Right forelimb (tissue), 1 donor: Measurements from ENCODE around the gene PLEKHF1.
"Not testable (repeated sequence)": the region's sequence is repeated elsewhere in the genome, so short reads cannot be mapped to it uniquely, and the experiment has no call there.

Experiments
- DNase-seq: peaks from one replicate; pipeline ENCODE4 v3.0.0-alpha.2; 2018

PLEKHF1 gene

DNA sequence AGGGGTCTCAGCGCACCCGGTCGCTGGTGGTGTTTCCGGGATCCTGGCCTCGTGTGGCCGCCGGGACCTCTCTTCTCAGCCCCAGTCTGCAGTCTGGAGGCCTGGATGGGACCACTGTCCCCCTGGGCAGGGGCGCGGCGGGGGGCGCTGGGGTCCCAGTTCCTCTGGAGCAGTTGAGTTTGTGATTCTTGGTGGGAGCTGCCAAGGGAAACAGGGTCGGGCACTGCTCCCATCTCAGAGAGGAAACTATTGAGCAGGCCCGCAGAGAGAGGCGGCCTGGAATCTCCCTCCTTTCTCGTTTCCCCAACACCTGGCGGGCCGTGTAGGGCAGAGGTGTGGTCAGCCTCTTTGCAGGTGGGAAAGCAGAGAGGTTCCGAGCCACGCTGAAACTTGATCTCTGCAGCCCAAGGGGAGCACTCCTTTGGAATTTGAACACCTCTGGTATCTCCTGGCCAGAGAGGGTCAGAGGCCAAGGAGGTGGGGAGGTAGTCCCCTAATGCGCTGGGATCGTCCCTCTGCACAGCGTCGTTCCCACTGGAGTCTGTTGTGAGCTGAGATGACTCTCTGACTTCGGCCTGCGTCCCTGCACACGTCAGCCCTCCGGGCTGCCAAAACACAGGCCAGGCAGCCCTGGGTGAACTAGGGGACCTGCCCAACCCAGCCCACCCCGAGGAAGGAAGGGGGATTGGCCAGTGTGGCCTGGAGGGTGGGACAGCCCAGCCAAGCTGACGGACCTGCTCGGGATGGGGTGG lies 741 bp downstream of the PLEKHF1 start:
- no peak for DNase-seq

DNA sequence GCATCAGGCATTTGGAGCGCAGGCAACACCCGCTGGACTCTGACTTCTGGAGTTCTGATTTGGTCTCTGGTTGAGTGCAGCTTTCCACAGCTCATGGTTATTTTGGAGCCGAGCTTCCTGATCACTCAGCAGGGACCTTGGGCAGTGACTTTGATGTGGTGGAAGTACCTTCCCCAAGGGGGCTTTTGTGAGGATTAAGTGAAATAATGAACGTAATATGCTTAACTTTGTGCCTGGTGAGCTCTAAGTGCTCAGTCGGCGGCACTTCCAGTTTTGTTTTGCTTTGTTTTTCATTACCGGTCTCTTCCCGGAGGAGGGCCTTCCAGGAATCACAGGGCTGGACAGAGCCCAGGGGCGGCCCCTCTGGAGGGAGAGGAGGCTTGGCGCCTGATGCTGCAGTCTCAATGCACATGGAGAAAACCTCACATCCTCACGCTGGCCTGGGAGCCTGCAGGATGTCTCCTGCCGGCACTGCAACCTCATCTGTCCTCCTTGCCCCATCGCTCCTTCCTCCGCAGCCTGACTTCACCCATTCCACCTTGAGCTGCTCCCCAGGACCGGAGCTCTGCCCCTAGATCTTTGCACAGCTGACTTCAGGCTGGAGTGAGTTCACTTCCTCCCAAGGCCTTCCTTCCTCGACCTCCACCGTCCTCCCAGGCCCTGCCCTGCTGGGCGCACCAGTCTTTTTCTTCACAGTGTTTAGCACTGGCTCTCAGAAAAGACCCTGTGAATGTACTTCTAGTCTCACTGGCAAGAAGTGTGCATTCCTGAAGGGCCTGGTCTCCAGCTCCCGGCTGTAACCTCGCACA lies 1.5 kb downstream of the PLEKHF1 start:
- DNase-seq = peak; percentile 91

DNA sequence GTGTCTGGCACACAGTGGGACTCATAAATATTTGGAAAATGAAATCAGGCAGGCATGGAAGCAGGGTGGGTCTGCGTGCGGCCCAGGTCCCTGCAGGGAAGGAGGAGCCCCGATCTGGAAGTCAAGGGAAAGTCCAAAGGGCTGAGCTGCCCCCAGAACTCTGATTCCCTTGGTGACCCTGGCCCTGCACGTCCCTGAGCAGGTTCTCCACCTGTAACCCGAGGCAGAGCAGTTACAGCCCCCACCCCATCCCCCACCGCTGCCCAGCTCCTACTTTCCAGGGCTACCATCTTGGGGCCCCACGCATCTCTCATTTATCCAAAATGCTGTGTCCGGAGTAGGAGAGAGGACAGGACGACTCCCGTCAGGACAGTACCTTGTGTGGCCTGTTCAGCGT lies 2.1 kb downstream of the PLEKHF1 start:
- DNase-seq = no peak

DNA sequence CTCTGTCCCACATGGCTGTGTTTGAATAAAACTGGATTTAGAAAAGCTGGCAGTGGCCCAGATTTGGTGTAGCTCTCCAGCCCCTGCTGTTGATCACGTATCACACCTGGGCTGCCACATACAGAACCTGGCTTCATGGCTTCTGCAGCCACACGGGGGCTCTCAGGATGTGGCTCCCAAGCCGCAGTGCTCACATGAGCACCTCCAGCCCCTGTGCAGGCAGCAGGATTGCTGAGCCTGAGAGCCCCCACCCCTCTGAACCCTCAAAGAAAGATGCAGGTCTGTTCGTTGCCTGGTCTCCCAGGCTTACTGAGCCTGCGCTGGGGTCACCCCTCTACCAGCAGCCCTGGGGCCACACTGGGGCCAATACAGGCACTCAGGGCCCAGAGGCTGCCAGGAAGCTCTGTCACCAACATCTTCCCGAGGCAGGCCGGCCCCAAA lies 2.7 kb downstream of the PLEKHF1 start:
- DNase-seq = no peak

DNA sequence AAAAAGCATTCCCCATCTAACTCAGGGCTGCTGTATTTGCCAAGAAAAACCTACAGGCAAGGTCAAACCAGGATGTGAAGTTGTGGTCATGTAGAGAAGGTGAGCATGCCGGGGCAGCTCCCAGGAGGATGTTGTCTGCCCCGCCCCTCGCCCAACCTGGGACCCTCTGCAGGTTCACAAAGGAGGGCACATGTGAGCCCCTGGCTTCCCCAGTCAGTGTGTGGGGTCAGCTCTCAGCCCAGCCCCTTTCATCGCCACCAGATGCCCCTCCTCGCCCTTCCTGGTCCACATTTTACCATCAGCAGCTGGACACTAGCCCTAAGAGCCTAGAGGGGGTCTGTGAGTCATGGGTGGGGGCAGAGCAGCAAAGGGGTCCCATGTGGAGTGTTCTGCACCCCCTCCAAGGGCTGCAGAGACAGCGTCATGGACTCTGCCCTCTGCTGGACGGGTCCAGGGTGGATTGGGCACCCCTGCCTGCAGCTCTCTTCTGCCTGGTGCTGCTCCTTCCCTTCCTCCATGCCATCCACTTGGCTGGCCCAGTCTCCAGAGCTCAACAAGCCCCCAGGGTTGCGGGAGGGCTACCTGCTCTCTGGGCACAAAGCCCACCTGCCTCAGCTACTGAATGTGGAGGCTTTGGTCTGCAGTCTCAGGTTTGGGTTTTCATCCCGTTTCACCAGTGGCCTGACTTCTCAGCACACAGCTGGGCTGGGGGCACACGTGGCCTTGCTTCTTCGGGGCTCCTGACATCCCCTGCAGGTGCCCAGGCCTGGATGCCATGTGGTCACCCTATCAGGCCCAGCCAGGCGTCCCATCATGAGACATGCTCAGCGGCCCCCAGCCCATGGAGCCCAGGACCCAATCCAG lies 3.7 kb downstream of the PLEKHF1 start:
- no peak for DNase-seq

DNA sequence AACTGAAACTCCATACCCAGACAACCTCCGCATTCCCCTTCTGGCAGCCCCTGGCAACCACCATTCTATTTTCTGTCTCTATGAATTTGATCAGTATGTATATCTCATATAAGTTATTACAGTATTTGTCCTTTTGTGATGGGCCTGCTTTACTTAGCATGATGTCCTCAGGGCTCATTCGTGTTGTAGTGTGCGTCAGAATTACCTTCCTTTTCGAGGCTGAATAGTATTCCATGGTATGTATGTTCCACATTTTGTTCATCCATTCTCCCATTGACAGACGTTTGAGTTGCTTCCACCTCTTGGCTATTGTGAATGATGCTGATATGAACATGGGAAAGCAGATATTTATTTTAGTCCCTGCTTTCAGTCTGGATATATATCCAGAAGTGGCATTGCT lies 5.0 kb downstream of the PLEKHF1 start:
- no peak for DNase-seq

DNA sequence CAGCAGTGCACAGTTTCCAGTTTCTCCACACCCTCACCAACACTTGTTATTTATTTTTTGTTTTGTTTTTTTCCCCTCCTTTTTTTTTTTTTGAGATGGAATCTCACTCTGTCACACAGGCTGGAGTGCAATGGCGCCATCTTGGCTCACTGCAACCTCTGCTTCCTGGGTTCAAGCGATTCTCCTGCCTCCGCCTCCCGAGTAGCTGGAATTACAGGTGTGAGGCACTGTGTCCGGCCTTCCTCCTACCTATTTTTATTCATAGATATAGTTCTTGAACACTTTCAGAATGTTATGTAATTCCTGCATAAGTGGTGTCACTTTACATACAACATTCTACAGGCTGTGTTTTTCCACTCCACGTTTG lies 5.7 kb downstream of the PLEKHF1 start:
- not testable (repeated sequence) for DNase-seq

DNA sequence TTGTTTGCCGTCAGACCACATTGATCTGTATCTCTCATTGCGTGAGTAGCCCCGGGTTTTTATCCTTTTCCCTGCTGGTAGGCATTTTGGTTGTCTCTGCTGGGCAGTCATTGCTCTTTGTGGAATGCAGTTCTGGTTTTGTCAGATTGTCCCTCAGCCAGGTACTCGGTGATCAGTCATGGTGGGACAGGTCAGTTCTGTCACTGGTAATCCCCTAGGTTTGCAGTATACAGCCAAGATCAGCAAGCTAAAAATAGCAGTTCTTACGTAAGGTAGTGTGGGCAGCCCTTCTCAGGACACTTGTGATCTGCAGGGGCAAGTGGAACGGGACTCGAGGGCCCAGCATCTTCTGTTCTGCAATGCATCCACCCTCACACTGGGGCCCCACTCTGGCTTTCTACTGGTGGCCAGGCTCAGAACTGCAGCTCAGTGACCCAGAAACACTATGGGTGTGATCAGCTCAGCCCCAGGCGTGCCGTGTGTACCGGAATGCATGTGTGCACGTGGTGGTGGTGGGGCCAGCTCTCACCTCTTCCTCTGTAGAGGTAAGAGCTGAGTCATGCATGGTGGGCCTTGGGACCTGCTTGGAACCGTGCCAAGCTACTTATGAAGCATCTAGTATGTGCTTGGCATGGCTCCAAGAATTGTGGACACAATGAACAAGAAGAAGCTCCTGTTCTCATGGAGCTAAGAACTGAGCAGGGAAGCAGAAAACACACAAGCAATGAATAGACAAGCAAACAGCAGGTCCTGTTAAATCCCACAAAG lies 6.3 kb downstream of the PLEKHF1 start:
- no peak for DNase-seq

DNA sequence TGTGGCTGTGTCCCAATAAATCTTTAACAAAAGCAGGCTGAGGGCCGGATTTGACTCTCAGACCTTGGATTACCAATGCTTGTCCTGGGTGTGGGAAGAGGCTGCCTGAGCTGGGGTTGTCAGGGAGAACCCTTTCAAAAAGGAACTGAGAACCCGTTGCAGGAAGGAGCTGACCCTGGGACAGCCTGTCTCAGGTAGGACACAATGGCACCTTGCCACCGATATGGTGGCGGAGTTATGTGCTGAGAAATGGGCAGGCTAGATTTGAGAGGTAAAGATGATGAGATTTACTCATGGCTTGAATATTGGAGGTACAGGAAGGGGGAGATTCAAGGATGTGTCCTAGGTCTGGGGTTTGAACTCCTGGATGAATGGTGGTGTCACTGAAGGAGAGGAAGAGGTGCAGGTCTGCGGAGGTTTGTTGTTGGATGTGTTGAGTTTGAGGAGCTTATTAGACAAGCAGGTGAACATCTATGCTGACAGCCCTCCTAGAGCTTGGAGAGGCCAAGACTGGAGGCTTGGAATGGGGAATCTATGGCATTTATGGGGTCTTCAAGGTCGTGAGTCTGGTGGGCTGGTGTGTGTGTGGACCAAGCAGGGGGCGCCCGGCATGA lies 7.2 kb downstream of the PLEKHF1 start:
- no peak for DNase-seq

DNA sequence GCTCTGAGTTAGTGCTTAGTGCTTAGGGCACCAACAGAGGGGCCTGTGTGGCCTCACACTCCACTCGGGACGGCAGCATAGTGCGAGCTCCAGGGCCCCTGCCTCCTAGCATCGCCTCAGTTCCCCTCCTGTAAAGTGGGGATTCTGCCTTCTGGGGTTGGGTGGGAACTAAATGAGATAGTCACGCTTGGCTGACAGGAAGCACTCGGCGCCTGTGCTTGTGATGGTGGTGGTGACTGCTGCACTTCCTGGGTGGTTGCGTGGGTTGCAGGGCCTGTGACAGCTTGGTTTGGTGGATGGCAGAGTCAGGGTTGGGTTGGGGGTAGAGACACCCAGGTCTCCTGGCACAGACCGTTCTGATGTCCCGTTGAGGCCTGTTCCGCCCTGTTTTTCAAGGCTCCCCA lies 7.7 kb downstream of the PLEKHF1 start:
- no peak for DNase-seq

DNA sequence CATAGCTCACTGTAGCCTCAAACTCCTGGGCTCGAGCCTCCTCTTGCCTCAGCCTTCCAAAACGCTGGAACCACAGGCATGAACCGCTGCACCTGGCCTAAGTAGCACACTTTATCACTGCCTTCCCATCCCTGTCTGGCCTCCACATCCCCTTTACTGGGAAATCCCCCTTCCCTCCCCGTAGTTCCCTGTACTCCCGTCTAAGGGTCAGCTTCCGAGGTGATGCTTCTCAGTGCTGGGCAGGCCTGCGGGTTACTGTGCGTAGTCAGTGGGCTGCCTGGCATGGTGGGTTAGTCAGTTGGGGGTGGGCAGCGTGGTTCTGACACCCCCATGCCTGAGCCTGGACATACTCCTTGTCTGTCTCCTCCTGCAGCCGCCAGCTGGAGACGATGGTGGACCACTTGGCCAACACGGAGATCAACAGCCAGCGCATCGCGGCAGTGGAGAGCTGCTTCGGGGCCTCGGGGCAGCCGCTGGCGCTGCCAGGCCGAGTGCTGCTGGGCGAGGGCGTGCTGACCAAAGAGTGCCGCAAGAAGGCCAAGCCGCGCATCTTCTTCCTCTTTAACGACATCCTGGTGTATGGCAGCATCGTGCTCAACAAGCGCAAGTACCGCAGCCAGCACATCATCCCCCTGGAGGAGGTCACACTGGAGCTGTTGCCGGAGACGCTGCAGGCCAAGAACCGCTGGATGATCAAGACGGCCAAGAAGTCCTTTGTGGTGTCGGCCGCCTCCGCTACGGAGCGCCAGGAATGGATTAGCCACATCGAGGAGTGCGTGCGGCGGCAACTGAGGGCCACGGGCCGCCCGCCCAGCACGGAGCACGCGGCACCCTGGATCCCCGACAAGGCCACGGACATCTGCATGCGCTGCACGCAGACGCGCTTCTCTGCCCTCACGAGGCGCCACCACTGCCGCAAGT lies 8.4 kb downstream of the PLEKHF1 start:
- DNase-seq = no peak

DNA sequence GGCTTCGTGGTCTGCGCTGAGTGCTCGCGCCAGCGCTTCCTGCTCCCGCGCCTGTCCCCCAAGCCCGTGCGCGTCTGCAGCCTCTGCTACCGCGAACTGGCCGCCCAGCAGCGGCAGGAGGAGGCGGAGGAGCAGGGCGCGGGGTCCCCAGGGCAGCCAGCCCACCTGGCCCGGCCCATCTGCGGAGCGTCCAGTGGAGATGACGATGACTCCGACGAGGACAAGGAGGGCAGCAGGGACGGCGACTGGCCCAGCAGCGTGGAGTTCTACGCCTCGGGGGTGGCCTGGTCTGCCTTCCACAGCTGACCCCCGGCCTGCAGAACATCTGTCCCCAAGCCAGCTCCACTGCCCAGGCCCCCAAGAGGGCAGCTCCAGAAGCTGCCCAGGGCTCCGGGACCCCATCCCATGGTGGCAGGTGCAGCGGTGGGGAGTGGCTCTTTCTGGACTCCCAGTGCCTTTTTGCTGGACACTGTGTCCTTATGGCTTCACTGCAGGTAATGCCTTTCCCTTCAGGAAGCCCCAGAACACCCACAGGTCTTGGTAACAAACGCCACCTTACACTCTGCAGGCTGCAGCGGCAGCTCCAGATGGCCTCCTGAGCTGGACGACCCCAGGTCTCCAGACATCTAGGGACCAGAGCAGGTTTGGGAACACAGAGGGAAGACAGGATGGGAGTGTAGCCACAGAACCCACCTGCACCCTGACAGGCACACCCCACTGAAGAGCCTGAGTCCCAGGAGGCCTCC lies 9.3 kb downstream of the PLEKHF1 start:
- DNase-seq = no peak

DNA sequence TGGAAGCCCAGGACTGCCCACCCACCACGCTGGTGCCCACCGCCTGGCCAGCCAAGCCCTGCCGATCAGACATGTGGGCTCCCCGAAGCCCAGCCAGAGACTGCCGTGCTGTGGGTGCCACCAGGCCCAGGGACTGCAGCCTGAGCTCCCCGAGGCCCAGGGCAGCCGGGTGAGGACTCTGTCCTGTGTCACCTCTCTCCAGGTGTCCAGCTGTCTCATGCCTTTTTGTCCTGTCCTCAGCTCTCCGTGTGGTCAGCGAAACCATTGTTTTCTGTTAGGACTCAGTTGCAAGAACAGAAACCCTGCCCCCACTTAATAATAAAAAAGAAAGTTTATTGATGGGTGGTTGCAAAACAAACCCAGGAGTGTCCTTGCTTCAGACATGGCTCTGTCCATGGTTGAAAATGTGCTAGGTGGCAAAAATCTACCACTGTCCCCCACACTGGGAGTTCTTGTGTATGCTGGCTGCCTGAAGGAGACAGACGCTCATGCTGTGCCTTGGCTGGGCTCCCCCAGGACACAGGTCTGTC lies 9.9 kb downstream of the PLEKHF1 start:
- DNase-seq = no peak

DNA sequence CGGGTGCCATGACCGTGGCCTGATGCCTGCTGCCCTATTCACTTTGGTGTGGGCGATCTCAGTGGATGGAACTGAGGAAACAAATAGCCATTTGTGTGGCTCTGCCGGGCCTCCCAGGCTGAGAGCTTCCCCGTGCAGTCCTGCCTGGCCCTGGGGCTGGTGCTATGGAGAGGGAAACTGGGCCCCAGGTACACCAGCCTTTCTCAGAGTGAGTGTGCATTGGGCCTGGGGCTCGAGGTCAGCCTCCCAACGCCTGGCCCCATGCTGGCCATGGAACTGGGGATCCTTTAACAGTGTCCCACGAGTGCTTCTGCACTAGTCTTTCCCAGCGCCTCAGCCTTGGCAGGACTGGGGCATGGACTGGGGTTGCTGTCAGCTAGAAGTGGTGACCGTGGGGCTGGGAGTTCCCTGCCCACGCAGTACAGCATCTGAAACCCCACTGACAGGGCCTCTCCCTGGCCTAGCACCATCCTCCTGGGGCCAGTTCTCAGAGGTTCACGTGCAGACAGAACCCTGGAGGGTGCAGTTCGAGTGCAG lies 10.5 kb downstream of the PLEKHF1 start:
- DNase-seq = no peak

DNA sequence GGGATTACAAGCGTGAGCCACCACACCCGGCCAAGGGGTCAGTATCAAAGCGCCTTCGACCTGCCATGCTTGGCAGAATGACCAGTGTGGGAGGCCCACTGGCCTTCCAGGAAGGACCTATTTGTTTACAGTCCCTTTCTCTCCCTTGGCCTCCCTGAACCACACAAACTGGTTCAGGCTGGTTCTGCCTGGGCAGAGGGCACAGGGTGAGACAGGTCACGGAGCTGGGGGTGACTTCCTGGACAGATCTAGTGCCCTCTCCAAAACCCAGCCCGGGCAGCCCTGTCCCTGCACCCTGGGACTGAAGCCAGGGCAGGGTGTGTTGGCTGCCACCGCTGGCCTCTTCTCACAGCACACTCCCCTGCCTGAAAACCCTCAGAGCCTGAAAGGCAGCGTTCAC lies 11.3 kb downstream of the PLEKHF1 start:
- no peak for DNase-seq

DNA sequence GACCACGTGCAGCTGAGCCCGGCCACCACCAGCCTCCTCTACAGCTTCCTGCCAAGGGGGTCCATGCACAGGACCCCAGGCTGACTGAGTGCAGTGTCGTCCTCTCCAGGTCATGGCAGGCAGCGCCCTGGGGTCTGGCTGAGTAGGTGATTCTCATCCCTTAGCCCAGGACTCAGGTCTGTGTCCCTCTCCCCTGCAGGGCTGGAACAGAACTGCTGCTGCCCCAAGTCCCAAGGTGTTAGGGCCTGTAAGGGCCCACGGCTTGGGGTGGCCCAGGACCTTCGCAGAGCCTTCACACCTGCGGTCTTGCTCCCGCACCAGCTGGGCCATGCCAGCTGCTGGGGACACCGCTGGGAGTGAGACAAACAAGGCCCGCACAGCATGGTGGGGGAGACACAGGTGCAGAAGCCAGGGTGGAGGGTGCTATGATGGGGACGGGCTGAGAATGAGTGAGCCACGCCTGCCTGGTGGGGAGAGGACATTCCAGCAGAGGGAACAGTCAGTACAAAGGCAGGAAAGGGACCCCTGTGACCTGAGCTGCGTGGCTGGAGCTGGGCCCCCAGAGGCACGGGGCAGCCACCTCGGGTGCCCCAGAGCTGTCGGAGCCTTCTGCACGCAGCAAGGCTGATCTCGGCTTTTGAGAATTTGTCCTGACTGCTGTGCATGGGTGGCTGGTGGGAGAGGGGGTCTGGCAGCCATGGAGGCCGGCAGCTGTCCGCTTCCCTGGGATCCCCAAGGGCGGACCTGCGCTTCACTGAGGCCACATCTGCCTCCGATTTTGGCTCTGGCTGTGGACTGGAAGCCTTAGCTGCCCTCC lies 11.9 kb downstream of the PLEKHF1 start:
- DNase-seq = no peak

DNA sequence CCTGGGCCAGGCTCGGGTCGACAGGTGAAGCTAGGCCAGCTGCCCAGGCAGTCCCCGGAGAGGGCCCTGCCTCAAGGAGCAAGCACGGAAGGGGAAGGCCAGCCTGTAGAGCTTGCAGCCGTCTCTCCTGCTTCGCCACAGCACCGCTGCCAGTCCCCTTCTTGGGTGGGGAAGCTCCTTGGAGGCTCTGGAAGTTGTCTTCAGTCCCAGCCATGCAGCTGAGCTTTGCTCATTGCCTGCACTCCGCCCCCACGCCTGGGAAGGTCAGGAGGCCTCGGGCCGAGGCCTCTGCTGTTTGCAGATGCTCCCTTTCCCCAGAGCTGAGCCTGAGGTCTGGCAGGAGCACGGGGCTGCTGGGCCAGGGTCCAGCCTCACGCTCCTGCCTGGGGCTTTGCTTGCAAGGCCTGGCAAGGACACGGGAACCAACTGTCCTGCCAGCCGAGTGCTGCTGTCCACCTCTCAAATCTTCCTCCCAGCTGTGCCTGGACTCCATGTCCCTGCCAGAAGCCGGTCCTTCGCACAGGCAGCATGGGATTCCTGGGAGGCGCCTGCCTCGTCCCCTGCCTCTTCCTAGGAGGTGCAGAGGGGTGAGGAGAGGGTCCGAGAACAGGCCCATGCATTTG lies 13.3 kb downstream of the PLEKHF1 start:
- no peak for DNase-seq

DNA sequence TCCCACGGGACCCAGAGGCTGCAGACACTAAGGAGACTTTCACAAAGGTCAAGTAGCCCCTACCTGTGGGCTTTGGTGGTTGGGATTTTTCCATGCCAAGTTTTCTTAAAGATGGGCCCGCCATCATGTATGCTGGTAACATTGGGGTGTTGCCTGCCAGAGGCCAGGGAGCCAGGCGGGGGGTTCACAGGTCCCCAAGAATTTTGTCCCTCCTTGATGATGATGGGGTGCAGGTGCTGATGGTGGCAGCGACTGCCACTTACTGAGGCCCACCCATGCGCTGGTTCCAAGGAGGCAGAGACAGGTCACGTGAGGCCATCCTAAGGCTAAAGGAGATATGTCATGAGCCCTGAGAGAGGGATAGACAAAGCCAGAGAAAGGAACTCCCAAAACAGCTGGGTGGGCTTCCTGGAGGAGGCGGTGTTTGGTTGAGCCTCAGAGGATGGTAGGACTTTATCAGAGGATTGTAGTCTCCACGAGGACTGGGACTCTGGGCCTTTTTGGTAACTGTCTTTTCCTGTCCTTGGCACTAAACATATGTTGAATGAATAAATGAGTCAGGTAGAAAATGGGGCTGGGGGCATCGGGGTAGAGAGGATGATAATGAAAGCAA lies 14.4 kb downstream of the PLEKHF1 start:
- no peak for DNase-seq
